GM21423 (cell line): Measurements from ENCODE around the gene CEACAM18.

ENCODE experiments used
- ATAC-seq: cut with Tn5 transposase; IDR thresholded peaks from one replicate; pipeline ENCODE4 v1.9.1; 2021; ENCODE audit warnings: mild to moderate bottlenecking, moderate library complexity; ENCODE audit not compliant: unreplicated experiment

The CEACAM18 gene

DNA sequence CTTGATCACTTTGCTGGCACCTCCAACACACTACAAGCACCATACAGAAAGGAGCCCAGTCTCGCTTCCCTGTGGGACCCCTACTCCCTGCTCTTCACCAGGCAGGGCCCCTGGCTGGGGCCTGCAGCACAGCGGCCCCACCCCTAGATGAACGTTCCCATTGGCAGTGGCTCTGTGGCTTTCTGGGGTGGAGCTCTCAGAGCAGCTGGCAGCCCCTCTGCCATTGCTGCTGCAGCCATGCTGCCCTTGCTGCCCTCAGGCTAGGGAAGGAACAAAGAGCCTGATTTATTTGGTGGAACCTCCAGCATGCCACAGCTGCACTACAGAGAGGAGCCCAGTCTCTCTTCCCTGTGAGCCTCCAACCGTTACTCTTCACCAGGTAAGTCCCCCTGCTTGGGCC, 47.3 kb downstream of the CEACAM18 start:
- no peak for ATAC-seq

- ATAC-seq = no peak
These were observed 51.0 kb downstream of the CEACAM18 start for GRCh38 chr19:51529301-51529700.

GRCh38 chr19:51530616-51531015, 52.3 kb downstream of the CEACAM18 start:
- ATAC-seq = no peak

DNA sequence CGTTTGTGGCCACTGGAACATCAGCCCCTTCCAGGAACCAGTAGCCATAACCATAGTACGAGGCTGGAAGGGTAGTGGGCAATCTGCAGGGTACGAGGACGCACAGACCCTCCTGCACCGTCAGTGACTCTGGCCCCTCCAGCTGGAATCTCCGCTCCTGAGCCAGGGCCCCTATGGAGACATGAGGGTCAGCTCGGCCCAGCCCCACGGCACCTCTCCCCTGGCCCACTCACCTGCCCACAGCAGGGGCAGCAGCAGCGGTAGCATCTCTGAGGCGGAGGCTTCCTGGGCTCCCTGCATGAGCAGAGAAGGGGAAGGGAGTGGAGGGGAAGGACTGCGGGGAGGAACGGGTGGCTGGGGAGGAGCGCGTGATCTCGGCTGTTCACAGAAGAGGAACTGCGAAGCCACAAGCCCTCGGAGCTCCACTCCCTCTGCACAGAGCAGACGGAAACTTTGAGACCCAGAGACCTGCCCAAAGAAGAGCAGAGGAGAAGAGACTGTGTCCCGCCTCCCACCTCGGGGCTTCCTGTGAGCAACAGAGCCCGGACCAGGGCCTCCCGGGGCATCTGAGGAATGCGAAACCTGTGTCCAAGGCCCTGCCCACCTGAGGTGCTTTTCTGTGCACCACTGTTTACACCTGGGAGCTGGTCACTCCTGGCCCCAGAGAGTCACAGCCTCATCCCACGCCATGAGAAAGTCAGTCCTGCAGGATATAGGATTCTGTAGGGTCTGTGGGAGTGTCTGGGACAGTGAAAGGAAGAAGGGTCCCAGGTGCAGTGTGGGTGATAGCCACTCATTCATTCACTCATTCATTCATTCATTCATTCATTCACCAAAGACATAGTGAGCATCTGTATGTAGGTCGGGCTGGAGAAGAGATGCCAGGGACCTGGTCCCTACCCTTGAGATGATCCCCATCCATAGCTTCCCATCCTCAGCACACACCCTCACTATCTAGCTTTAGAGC, 53.3 kb downstream of the CEACAM18 start, which contains the start of gene SIGLEC6:
Gene SIGLEC6 (minus strand): TSS at position 322 of the 967 bp plus-strand sequence. CDS start 22 bp downstream, at position 300.
- ATAC-seq = peak; percentile 85

DNA sequence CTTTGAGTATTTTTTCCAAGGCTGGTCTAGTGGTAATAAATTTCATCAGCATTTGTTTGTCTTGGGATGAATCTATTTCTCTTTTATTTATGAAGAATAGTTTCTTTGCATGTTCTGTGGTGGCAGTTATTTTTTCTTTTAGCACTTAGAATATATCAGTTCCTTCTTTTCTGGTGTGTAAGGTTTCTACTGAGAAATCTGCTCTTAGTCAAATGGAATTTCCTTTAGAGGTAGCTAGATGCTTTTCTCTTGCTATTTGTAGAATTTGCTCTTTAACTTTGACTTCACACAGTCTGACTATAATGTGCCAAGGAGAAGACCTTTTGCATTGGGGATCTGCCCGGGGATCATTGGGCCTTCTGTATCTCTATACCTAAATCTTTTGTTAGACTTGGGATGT, 57.2 kb downstream of the CEACAM18 start:
- ATAC-seq = no peak

DNA sequence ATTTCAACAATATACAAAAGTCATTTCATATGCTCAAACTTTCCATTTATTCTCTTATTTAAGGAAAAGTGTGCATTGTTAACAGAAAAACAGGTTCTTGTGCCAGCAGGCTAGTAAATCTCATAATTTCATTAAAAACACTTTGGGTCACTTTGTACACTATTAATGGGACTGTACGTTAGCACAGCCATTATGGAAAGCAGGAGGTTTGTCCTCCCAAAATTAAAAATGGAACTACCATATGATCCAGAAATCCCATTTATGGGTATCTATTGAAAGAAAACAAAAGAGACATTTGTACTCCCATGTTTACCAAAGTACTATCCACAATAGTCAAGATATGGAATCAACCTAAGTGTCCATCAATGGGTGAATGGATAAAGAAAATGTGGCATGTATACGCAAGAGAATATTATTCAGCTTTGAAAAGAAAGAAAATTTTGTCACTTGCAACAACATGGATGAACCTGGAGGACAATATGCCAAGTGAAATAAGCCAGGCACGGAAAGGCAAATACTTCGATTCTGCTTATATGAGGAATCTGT, 61.6 kb downstream of the CEACAM18 start:
- no peak for ATAC-seq
